ENCODE measurements around the gene TMBIM4. TPM values are rescaled to one million over a fixed set of nuclear protein-coding genes. Genes with fewer than 3 reads are reported as not detected.
"Not testable (repeated sequence)": the region's sequence is repeated elsewhere in the genome, so short reads cannot be mapped to it uniquely, and the experiment has no call there.

Gene TMBIM4
- total RNA-seq, 1 experiment from 2014 or later: 36.3 TPM

- no peak for TF ChIP-seq EZH2 (IDR thresholded peaks at IDR 0.05; ENCODE audit: low read length, unreplicated experiment)
- no peak for TF ChIP-seq CTCF (conservative IDR thresholded peaks at IDR 0.05; ENCODE audit: low read depth, low read length)
- no peak for TF ChIP-seq EZH2phosphoT487 (IDR thresholded peaks at IDR 0.05; ENCODE audit: borderline replicate concordance, low read length)
- ATAC-seq: no peak
- H4K20me1 ChIP-seq (ENCODE audit: low read length): no peaks in the 10 kb centered on the region
- H2AFZ ChIP-seq (ENCODE audit: low read length): no peak overlapping the region
- H3K9ac ChIP-seq (ENCODE audit: low read length): no peak overlapping the region
- DNase-seq: no peak
- H3K79me2 ChIP-seq (ENCODE audit: low read length): no peaks in the 10 kb centered on the region
- no peaks in the 10 kb centered on the region for H3K9me3 ChIP-seq (ENCODE audit: low read length)
- CTCF ChIA-PET: no interaction called here
- no peaks in the 10 kb centered on the region for H3K36me3 ChIP-seq (ENCODE audit: low read depth, low read length)
- no peaks in the 10 kb centered on the region for H3K27me3 ChIP-seq (ENCODE audit: low read length)
- H3K4me3 ChIP-seq (ENCODE audit: low read length): no peak overlapping the region
- POLR2A ChIA-PET (ENCODE audit: unreplicated experiment): no interaction called here
- no peaks in the 10 kb centered on the region for H3K9me2 ChIP-seq (replicated peaks; ENCODE audit: low read length)
- no TSS peak for BruUV-seq (replicated peaks)
- H3F3A ChIP-seq (ENCODE audit: low read length, unreplicated experiment): no peaks in the 10 kb centered on the region
- no peak overlapping the region for H3K27ac ChIP-seq (ENCODE audit: low read length)
- intact Hi-C loops (cut with micrococcal nuclease): no loop called here
- no peak overlapping the region for H3K4me2 ChIP-seq (ENCODE audit: low read length)
- H3K4me1 ChIP-seq (ENCODE audit: insufficient read depth, low read length): no peaks in the 10 kb centered on the region
Measured at GRCh38 chr12:66187821-66188220, 18.0 kb upstream of the TMBIM4 start.

GRCh38 chr12:66187036-66187435 is 17.2 kb upstream of the TMBIM4 start:
- H3K36me3 ChIP-seq (ENCODE audit: low read depth, low read length): no peaks in the 10 kb centered on the region
- no peaks in the 10 kb centered on the region for H4K20me1 ChIP-seq (ENCODE audit: low read length)
- H3K9me3 ChIP-seq (ENCODE audit: low read length): no peaks in the 10 kb centered on the region
- H3K9me2 ChIP-seq (replicated peaks; ENCODE audit: low read length): no peaks in the 10 kb centered on the region
- no peak overlapping the region for H2AFZ ChIP-seq (ENCODE audit: low read length)
- no TSS peak for BruUV-seq (replicated peaks)
- H3K27me3 ChIP-seq (ENCODE audit: low read length): no peaks in the 10 kb centered on the region
- H3K4me1 ChIP-seq (ENCODE audit: insufficient read depth, low read length): no peaks in the 10 kb centered on the region
- no peak overlapping the region for H3K4me3 ChIP-seq (ENCODE audit: low read length)
- H3K27ac ChIP-seq (ENCODE audit: low read length): no peak overlapping the region
- intact Hi-C loops (cut with micrococcal nuclease): no loop called here
- ATAC-seq (no peak), DNase-seq (no peak)
- H3F3A ChIP-seq (ENCODE audit: low read length, unreplicated experiment): no peaks in the 10 kb centered on the region
- ChIA-PET CTCF (no interaction called here), POLR2A (ENCODE audit: unreplicated experiment) (no interaction called here)
- H3K79me2 ChIP-seq (ENCODE audit: low read length): no peaks in the 10 kb centered on the region
- TF ChIP-seq EZH2phosphoT487 (IDR thresholded peaks at IDR 0.05; ENCODE audit: borderline replicate concordance, low read length) (no peak), CTCF (conservative IDR thresholded peaks at IDR 0.05; ENCODE audit: low read depth, low read length) (no peak), EZH2 (IDR thresholded peaks at IDR 0.05; ENCODE audit: low read length, unreplicated experiment) (no peak)
- H3K4me2 ChIP-seq (ENCODE audit: low read length): no peak overlapping the region
- H3K9ac ChIP-seq (ENCODE audit: low read length): no peak overlapping the region

GRCh38 chr12:66184822-66185221 is 15.0 kb upstream of the TMBIM4 start:
- H3K9me3 ChIP-seq (ENCODE audit: low read length); BruUV-seq (replicated peaks); H3K4me3 ChIP-seq (ENCODE audit: low read length); H3K9ac ChIP-seq (ENCODE audit: low read length); H3K79me2 ChIP-seq (ENCODE audit: low read length); H3K4me2 ChIP-seq (ENCODE audit: low read length); H3K9me2 ChIP-seq (replicated peaks; ENCODE audit: low read length); POLR2A ChIA-PET (ENCODE audit: unreplicated experiment); DNase-seq; H3K36me3 ChIP-seq (ENCODE audit: low read depth, low read length); H4K20me1 ChIP-seq (ENCODE audit: low read length); H2AFZ ChIP-seq (ENCODE audit: low read length); intact Hi-C loops (cut with micrococcal nuclease); H3K4me1 ChIP-seq (ENCODE audit: insufficient read depth, low read length); CTCF ChIA-PET; H3K27ac ChIP-seq (ENCODE audit: low read length); ATAC-seq; H3F3A ChIP-seq (ENCODE audit: low read length, unreplicated experiment); H3K27me3 ChIP-seq (ENCODE audit: low read length): not testable (repeated sequence)

Data from PC-3 (cell line).